ENCODE data around the gene AKNA.

AKNA gene

GRCh38 chr9:114300153-114300845 lies 87.5 kb downstream of the AKNA start:
- DNase-seq = no peak

GRCh38 chr9:114299286-114300152 lies 88.3 kb downstream of the AKNA start:
- DNase-seq = no peak

- no peak for DNase-seq
Measured at GRCh38 chr9:114296338-114296737, 91.4 kb downstream of the AKNA start.

GRCh38 chr9:114294664-114295063 lies 93.1 kb downstream of the AKNA start:
- DNase-seq = no peak

- no peak for DNase-seq
Measured at GRCh38 chr9:114291886-114292590, 95.7 kb downstream of the AKNA start.

GRCh38 chr9:114291064-114291474 lies 96.7 kb downstream of the AKNA start:
- DNase-seq = peak; percentile 25 to 52

- DNase-seq = no peak
Measured at GRCh38 chr9:114290561-114290986, 97.2 kb downstream of the AKNA start.

GRCh38 chr9:114289571-114290481 lies 98.0 kb downstream of the AKNA start:
- DNase-seq = no peak

- DNase-seq = no peak
Measured at GRCh38 chr9:114289106-114289505, 98.7 kb downstream of the AKNA start.

GRCh38 chr9:114288193-114289091 lies 99.3 kb downstream of the AKNA start:
- no peak for DNase-seq

GRCh38 chr9:114287763-114288192 lies 100.0 kb downstream of the AKNA start:
- no peak for DNase-seq

GRCh38 chr9:114287001-114287762 lies 100.6 kb downstream of the AKNA start:
- DNase-seq = no peak

- no peak for DNase-seq
Measured at GRCh38 chr9:114286146-114286679, 101.6 kb downstream of the AKNA start.

- DNase-seq = no peak
Measured at GRCh38 chr9:114285166-114285867, 102.5 kb downstream of the AKNA start.

GRCh38 chr9:114284316-114285060 lies 103.3 kb downstream of the AKNA start:
- DNase-seq = no peak
